ENCODE measurements around the gene GSPT2. TPM values are rescaled to one million over a fixed set of nuclear protein-coding genes. Genes with fewer than 3 reads are reported as not detected.
"Not testable (repeated sequence)": the region's sequence is repeated elsewhere in the genome, so short reads cannot be mapped to it uniquely, and the experiment has no call there.

GSPT2 gene
- total RNA-seq (2014; rRNA removed; shearing (Covaris generic); ENCODE audit: low replicate concordance): 9.2 and 15.9 TPM in 2 replicates

DNA sequence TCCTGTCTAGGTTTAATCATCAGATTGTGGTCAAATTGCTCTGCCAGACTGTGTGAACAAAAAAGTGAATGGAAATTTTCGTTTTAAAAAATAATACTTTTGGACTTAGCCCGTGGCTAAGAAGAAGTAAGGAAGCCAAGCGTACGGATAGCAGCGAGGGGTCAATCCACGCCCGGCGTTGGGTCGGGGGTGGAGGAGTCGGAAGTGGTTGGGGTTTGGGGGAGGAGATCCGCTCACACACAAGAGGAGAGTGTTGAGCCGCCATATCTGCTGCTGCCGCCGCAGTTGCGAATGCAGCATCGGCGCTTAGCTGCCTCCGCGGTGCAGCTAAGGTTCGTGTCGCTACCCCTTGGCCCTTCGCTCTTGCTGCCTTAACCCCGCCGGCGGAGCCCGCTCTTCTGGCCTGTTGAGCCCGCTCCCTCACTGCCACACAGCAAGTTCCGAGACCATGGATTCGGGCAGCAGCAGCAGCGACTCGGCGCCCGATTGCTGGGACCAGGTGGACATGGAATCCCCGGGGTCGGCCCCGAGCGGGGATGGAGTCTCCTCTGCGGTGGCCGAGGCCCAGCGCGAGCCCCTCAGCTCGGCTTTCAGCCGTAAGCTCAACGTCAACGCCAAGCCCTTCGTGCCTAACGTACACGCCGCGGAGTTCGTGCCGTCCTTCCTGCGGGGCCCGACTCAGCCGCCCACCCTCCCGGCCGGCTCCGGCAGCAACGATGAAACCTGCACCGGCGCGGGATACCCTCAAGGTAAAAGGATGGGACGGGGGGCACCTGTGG is at the start of gene GSPT2:
TSS of gene GSPT2 (plus strand) at position 264 of the 779 bp plus-strand sequence. CDS start at position 449, 185 bp downstream.
- H3K4me2 ChIP-seq (ENCODE audit: low read depth, low read length, poor library complexity, severe bottlenecking): peak within 1 kb of the TSS; percentile 81
- peak; percentile 87 for DNase-seq
- no peak within 1 kb of the TSS for H3K27ac ChIP-seq (ENCODE audit: low read length)
- peaks cover 23% of the 10 kb centered on the region for H3K4me1 ChIP-seq (ENCODE audit: low read length)
- H2AFZ ChIP-seq (ENCODE audit: low read length): peak within 1 kb of the TSS; percentile 74
- H4K20me1 ChIP-seq (ENCODE audit: insufficient read depth, low read depth, low read length): 0 out of 2 replicates have a peak, but pooled peaks cover 4% of the 10 kb centered on the region
- H3K27me3 ChIP-seq (ENCODE audit: low read length): no peaks in the 10 kb centered on the region
- peak within 1 kb of the TSS; percentile 86 for H3K9ac ChIP-seq (ENCODE audit: low read length)
- H3K9me2 ChIP-seq (replicated peaks; ENCODE audit: insufficient read depth, low read length): no peaks in the 10 kb centered on the region
- peaks cover 12% of the 10 kb centered on the region for H3K36me3 ChIP-seq (ENCODE audit: insufficient read depth, low read length)
- peaks cover 19% of the 10 kb centered on the region for H3K79me2 ChIP-seq (ENCODE audit: low read length)
- peak within 1 kb of the TSS; percentile 90 for H3K4me3 ChIP-seq (ENCODE audit: low read length)
- no peaks in the 10 kb centered on the region for H3K9me3 ChIP-seq (ENCODE audit: low read length)

DNA sequence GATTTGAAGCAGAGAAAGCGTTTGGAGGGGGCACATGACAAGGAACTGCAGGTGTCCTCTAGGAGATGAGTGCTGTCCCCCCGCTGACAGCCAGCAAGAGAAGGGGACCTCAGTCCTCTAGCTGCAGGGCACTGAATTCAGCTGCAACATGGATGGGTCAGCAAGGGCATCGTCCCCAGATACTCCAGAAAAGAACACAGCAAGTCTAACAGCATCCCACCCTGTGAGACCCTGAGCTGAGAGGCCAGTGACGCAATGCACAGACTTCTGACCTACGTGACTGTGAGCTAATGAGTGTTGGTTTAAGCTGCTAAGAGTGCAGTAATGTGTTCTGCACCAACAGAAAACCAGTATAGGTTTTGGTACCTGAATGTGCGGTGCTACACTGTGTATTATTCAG is 49.0 kb upstream of the GSPT2 start:
- no peak overlapping the region for H3K27ac ChIP-seq (ENCODE audit: low read length)
- no peak overlapping the region for H3K4me2 ChIP-seq (ENCODE audit: low read depth, low read length, poor library complexity, severe bottlenecking)
- no peaks in the 10 kb centered on the region for H3K4me1 ChIP-seq (ENCODE audit: low read length)
- H4K20me1 ChIP-seq (ENCODE audit: insufficient read depth, low read depth, low read length): no peaks in the 10 kb centered on the region
- H3K4me3 ChIP-seq (ENCODE audit: low read length): no peak overlapping the region
- H3K9me3 ChIP-seq (ENCODE audit: low read length): no peaks in the 10 kb centered on the region
- H3K27me3 ChIP-seq (ENCODE audit: low read length): no peaks in the 10 kb centered on the region
- no peak overlapping the region for H2AFZ ChIP-seq (ENCODE audit: low read length)
- H3K9ac ChIP-seq (ENCODE audit: low read length): no peak overlapping the region
- peak; percentile 21 for DNase-seq
- no peaks in the 10 kb centered on the region for H3K9me2 ChIP-seq (replicated peaks; ENCODE audit: insufficient read depth, low read length)
- no peaks in the 10 kb centered on the region for H3K36me3 ChIP-seq (ENCODE audit: insufficient read depth, low read length)
- no peaks in the 10 kb centered on the region for H3K79me2 ChIP-seq (ENCODE audit: low read length)

- H2AFZ ChIP-seq (ENCODE audit: low read length): no peak overlapping the region
- no peak overlapping the region for H3K4me2 ChIP-seq (ENCODE audit: low read depth, low read length, poor library complexity, severe bottlenecking)
- no peaks in the 10 kb centered on the region for H4K20me1 ChIP-seq (ENCODE audit: insufficient read depth, low read depth, low read length)
- no peaks in the 10 kb centered on the region for H3K9me2 ChIP-seq (replicated peaks; ENCODE audit: insufficient read depth, low read length)
- no peaks in the 10 kb centered on the region for H3K4me1 ChIP-seq (ENCODE audit: low read length)
- no peak overlapping the region for H3K9ac ChIP-seq (ENCODE audit: low read length)
- H3K36me3 ChIP-seq (ENCODE audit: insufficient read depth, low read length): no peaks in the 10 kb centered on the region
- no peaks in the 10 kb centered on the region for H3K27me3 ChIP-seq (ENCODE audit: low read length)
- no peaks in the 10 kb centered on the region for H3K79me2 ChIP-seq (ENCODE audit: low read length)
- H3K27ac ChIP-seq (ENCODE audit: low read length): no peak overlapping the region
- no peaks in the 10 kb centered on the region for H3K9me3 ChIP-seq (ENCODE audit: low read length)
- no peak overlapping the region for H3K4me3 ChIP-seq (ENCODE audit: low read length)
- peak; percentile 31 for DNase-seq
These were observed 45.8 kb upstream of the GSPT2 start for GRCh38 chrX:51697397-51697796.

DNA sequence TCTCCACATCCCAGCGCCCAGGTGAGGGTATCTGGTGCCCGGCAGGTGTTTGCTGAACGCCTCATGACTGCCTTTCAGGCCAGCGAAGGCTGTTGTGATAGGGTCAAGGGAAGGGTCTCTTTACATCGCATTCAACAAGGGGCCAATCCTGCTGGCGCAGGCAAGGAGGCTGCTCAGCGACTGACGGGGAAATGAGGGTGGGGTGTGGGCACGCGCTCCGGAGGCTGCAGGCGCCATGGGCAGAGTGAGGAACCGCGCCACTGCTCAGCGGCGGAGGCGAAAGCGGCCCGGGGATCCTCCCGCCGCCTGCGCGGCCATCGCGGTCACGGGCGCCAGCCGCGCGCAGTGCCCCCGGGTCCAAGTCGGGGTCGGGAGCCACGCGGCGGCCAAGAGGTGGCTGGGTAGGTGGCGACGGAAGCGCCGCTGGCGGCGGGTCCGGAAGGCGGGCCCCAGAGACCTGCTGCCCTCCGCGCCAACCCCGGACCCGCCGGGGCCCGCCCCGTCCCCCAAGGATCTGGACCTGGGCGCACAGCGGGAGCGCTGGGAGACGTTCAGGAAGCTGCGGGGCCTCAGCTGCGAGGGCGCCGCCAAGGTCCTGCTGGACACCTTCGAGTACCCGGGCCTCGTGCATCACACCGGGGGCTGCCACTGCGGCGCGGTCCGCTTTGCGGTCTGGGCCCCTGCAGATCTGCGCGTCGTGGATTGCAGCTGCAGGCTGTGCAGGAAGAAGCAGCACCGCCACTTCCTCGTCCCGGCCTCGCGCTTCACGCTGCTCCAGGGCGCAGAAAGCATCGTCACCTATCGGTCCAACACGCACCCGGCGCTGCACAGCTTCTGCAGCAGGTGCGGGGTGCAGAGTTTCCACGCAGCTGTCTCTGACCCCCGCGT is 32.7 kb upstream of the GSPT2 start, which contains the start of gene CENPVL1:
TSS of gene CENPVL1 (plus strand) at position 236 of the 888 bp plus-strand sequence. CDS start at position 236, 0 bp downstream.
- not testable (repeated sequence) for H3K27me3 ChIP-seq (ENCODE audit: low read length); H3K9me2 ChIP-seq (replicated peaks; ENCODE audit: insufficient read depth, low read length); H3K36me3 ChIP-seq (ENCODE audit: insufficient read depth, low read length); H3K27ac ChIP-seq (ENCODE audit: low read length); H3K4me2 ChIP-seq (ENCODE audit: low read depth, low read length, poor library complexity, severe bottlenecking); H3K79me2 ChIP-seq (ENCODE audit: low read length); H3K4me3 ChIP-seq (ENCODE audit: low read length); DNase-seq; H2AFZ ChIP-seq (ENCODE audit: low read length); H3K4me1 ChIP-seq (ENCODE audit: low read length); H3K9ac ChIP-seq (ENCODE audit: low read length); H4K20me1 ChIP-seq (ENCODE audit: insufficient read depth, low read depth, low read length); H3K9me3 ChIP-seq (ENCODE audit: low read length)

DNA sequence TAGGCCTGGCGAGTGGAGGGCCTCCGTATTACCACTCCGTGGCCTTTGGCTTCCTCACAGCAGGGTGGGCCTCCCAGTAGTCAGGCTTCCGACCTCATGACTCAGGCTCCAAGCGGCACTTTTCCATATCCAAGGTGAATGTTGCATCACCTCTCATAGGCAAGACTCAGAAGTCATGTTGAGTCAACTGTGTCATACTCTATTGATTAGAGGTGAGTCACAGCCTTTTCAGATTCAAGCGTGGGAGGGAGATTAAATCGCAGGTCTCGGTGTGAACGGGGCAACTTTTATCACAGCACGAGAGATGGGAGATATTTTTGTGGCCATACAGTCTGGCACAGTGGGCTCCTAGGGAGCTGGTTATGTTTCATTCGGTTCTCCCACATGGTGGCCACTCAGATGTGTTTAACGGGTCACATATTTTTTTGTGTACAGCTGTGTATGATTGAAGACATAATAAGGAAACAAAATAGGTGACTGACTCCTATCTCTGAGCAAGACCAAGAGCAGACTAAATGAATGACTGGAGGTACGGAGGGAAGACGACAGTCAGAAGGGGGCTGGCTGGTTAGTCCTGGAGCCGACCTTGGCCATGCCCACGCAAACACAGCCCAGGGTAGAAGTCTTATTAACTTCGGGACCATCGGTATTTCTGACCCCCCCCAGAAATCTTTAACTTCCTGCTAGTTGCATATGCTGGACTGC is 30.1 kb upstream of the GSPT2 start:
- H2AFZ ChIP-seq (ENCODE audit: low read length); H3K4me3 ChIP-seq (ENCODE audit: low read length); H3K27me3 ChIP-seq (ENCODE audit: low read length); H3K9me2 ChIP-seq (replicated peaks; ENCODE audit: insufficient read depth, low read length); H3K79me2 ChIP-seq (ENCODE audit: low read length); H3K27ac ChIP-seq (ENCODE audit: low read length); H3K9me3 ChIP-seq (ENCODE audit: low read length); H3K36me3 ChIP-seq (ENCODE audit: insufficient read depth, low read length); H4K20me1 ChIP-seq (ENCODE audit: insufficient read depth, low read depth, low read length); DNase-seq; H3K4me1 ChIP-seq (ENCODE audit: low read length); H3K4me2 ChIP-seq (ENCODE audit: low read depth, low read length, poor library complexity, severe bottlenecking); H3K9ac ChIP-seq (ENCODE audit: low read length): not testable (repeated sequence)

- no peaks in the 10 kb centered on the region for H3K79me2 ChIP-seq (ENCODE audit: low read length)
- no peak for DNase-seq
- H3K4me1 ChIP-seq (ENCODE audit: low read length): no peaks in the 10 kb centered on the region
- H3K4me3 ChIP-seq (ENCODE audit: low read length): no peak overlapping the region
- H2AFZ ChIP-seq (ENCODE audit: low read length): no peak overlapping the region
- H3K9me3 ChIP-seq (ENCODE audit: low read length): no peaks in the 10 kb centered on the region
- H3K36me3 ChIP-seq (ENCODE audit: insufficient read depth, low read length): no peaks in the 10 kb centered on the region
- no peaks in the 10 kb centered on the region for H4K20me1 ChIP-seq (ENCODE audit: insufficient read depth, low read depth, low read length)
- no peaks in the 10 kb centered on the region for H3K9me2 ChIP-seq (replicated peaks; ENCODE audit: insufficient read depth, low read length)
- no peak overlapping the region for H3K27ac ChIP-seq (ENCODE audit: low read length)
- H3K4me2 ChIP-seq (ENCODE audit: low read depth, low read length, poor library complexity, severe bottlenecking): no peak overlapping the region
- no peak overlapping the region for H3K9ac ChIP-seq (ENCODE audit: low read length)
- no peaks in the 10 kb centered on the region for H3K27me3 ChIP-seq (ENCODE audit: low read length)
These were observed 15.0 kb upstream of the GSPT2 start for GRCh38 chrX:51728202-51728601.

DNA sequence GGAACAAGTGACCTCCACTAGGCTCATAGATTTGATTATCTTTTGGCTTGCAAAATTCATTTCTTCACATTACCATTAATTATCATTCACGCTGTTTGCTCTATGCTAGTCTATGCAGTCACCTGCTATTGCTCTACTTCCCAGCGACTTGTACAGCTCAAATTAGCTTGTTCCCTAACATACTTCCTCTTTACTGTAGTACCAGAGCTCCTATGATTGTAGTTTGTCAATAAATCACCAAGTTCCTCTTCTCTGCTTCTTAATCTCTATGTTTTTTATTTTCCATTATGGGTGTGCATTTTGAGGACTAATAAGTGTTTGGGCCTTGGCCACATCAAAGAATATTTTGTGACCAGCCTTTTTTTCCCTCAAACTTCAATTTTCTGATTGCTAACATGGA is 6.2 kb upstream of the GSPT2 start:
- no peak for DNase-seq
- Histone ChIP-seq H3K9me2 (replicated peaks; ENCODE audit: insufficient read depth, low read length) (no peaks in the 10 kb centered on the region), H2AFZ (ENCODE audit: low read length) (no peak overlapping the region), H3K4me2 (ENCODE audit: low read depth, low read length, poor library complexity, severe bottlenecking) (no peak overlapping the region), H3K79me2 (ENCODE audit: low read length) (no peaks in the 10 kb centered on the region), H3K9me3 (ENCODE audit: low read length) (no peaks in the 10 kb centered on the region), H3K27ac (ENCODE audit: low read length) (no peak overlapping the region), H3K4me1 (ENCODE audit: low read length) (no peaks in the 10 kb centered on the region), H3K36me3 (ENCODE audit: insufficient read depth, low read length) (no peaks in the 10 kb centered on the region), H3K27me3 (ENCODE audit: low read length) (no peaks in the 10 kb centered on the region), H3K9ac (ENCODE audit: low read length) (no peak overlapping the region), H4K20me1 (ENCODE audit: insufficient read depth, low read depth, low read length) (no peaks in the 10 kb centered on the region), H3K4me3 (ENCODE audit: low read length) (no peak overlapping the region)

Data from Karpas-422 (cell line).